Measurements from ENCODE around the gene CX3CL1. TPM values are rescaled to one million over a fixed set of nuclear protein-coding genes. Genes with fewer than 3 reads are reported as not detected.

CX3CL1 gene
- total RNA-seq, 1 experiment from 2014 or later: 0.15 TPM

GRCh38 chr16:57380671-57381462 is 8.6 kb downstream of the CX3CL1 start:
- ATAC-seq: no peak
- no peaks in the 10 kb centered on the region for H3K79me2 ChIP-seq (ENCODE audit: insufficient read depth, low read length)
- no peaks in the 10 kb centered on the region for H4K20me1 ChIP-seq (ENCODE audit: insufficient read depth)
- ChIA-PET CTCF (no interaction called here), POLR2A (no interaction called here), RAD21 (ENCODE audit: low non-redundant PET in 1 of 2, low total read pairs in 2 of 2, uncharacterized antibody in 2 of 2, unreplicated experiment in 2 of 2) (no interaction called here)
- H3K9me2 ChIP-seq (ENCODE audit: insufficient read depth): no peaks in the 10 kb centered on the region
- H3K4me2 ChIP-seq (ENCODE audit: low read length): no peak overlapping the region
- H3K27ac ChIP-seq (ENCODE audit: low read depth, low read length): no peak overlapping the region
- DNase-seq (ENCODE audit: low read depth, low spot score): no peak
- TF ChIP-seq MAX (IDR thresholded peaks at IDR 0.05) (no peak), JUND (IDR thresholded peaks at IDR 0.05) (no peak), CBX3 (IDR thresholded peaks at IDR 0.05; ENCODE audit: low read depth) (no peak), TCF7L2 (IDR thresholded peaks at IDR 0.05; ENCODE audit: borderline replicate concordance, extremely low read depth, insufficient read depth, insufficient read length) (no peak), EZH2 (IDR thresholded peaks at IDR 0.05) (no peak), EZH2phosphoT487 (IDR thresholded peaks at IDR 0.05; ENCODE audit: borderline replicate concordance) (no peak), RAD21 (IDR thresholded peaks at IDR 0.05; ENCODE audit: low read depth) (no peak), ELF1 (IDR thresholded peaks at IDR 0.05; ENCODE audit: borderline replicate concordance, low read depth) (no peak), CEBPB (IDR thresholded peaks at IDR 0.05; ENCODE audit: low read depth) (no peak), ZFX (IDR thresholded peaks at IDR 0.05) (no peak), CTCF (IDR thresholded peaks at IDR 0.05 in 2 of 3, conservative IDR thresholded peaks at IDR 0.05 in 1 of 3; ENCODE audit: borderline replicate concordance in 1 of 3, insufficient read depth in 1 of 3, low read depth in 2 of 3, low read length in 2 of 3) (no peak), POLR2A (IDR thresholded peaks at IDR 0.05; ENCODE audit: borderline replicate concordance, extremely low read depth, insufficient read depth, insufficient read length) (no peak), FOSL1 (IDR thresholded peaks at IDR 0.05; ENCODE audit: low read depth) (no peak), SRF (IDR thresholded peaks at IDR 0.05; ENCODE audit: low read depth) (no peak), YY1 (IDR thresholded peaks at IDR 0.05; ENCODE audit: extremely low read depth, insufficient replicate concordance, low read depth, low read length) (no peak), ZBTB33 (IDR thresholded peaks at IDR 0.05; ENCODE audit: extremely low read depth, insufficient replicate concordance, low read length) (no peak), ZNF274 (IDR thresholded peaks at IDR 0.05; ENCODE audit: low read depth, low read length) (no peak), REST (IDR thresholded peaks at IDR 0.05; ENCODE audit: low read depth) (no peak)
- TF ChIP-seq, protein P1, sequence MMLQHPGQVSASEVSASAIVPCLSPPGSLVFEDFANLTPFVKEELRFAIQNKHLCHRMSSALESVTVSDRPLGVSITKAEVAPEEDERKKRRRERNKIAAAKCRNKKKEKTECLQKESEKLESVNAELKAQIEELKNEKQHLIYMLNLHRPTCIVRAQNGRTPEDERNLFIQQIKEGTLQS (IDR thresholded peaks at IDR 0.05): no peak
- no peak overlapping the region for H3K9ac ChIP-seq (ENCODE audit: low read length)
- H3K9me3 ChIP-seq (ENCODE audit: control insufficient read depth in 1 of 2, insufficient read depth in 1 of 2, low read depth in 1 of 2, low read length in 2 of 2): no peaks in the 10 kb centered on the region
- H3K36me3 ChIP-seq (ENCODE audit: control insufficient read depth in 1 of 2, insufficient read depth in 2 of 2, low read length in 2 of 2): no peaks in the 10 kb centered on the region
- H2AFZ ChIP-seq (ENCODE audit: low read depth, low read length, poor library complexity, severe bottlenecking): no peak overlapping the region
- H3K4me3 ChIP-seq (replicated peaks in 1 of 2; ENCODE audit: low read depth in 1 of 2, low read length in 2 of 2): no peak overlapping the region
- BruUV-seq (replicated peaks): no TSS peak
- intact Hi-C loops (cut with micrococcal nuclease): no loop called here
- H3K27me3 ChIP-seq (ENCODE audit: insufficient read depth, low read length): no peaks in the 10 kb centered on the region
- H3K4me1 ChIP-seq (ENCODE audit: control insufficient read depth in 1 of 2, insufficient read depth in 2 of 2, low read length in 2 of 2): peaks cover 2 to 35% of the 10 kb centered on the region in 2 experiments; a peak in 3 of 4 replicates

All from HCT116 (cell line).